Renal cortex interstitium (tissue), 11 donors: Measurements from ENCODE around the gene CHFR. TPM values are rescaled to one million over a fixed set of nuclear protein-coding genes. Genes with fewer than 3 reads are reported as not detected.
"Not testable (repeated sequence)": the region's sequence is repeated elsewhere in the genome, so short reads cannot be mapped to it uniquely, and the experiment has no call there.

Experiments used
- DNase-seq, 11 donors: peaks; one replicate each; pipeline ENCODE4 v3.0.0-alpha.2; 2013; ENCODE audit warnings: low read depth in 9 of 11, low spot score in 4 of 11; ENCODE audit errors: extremely low read depth in 1 of 11
- polyA plus RNA-seq, 3 donors: library from polyadenylated mRNA; unstranded; fragments of 120-200 nt; gene quantifications; one replicate each; pipeline ENCODE4 v1.2.1, GENCODE V29; 2013; ENCODE audit not compliant: insufficient read length in 3 of 3

The CHFR gene
- polyA plus RNA-seq, 3 donors = 21.6 to 28.0 (median 22.7) TPM

- DNase-seq = no peak
Measured at GRCh38 chr12:132848521-132848920, 38.9 kb downstream of the CHFR start.

- DNase-seq = no peak
Measured at GRCh38 chr12:132847363-132848356, 39.7 kb downstream of the CHFR start.

GRCh38 chr12:132844681-132845080 is 42.7 kb downstream of the CHFR start:
- not testable (repeated sequence) for DNase-seq

GRCh38 chr12:132842449-132843045 is 44.9 kb downstream of the CHFR start:
- no peak for DNase-seq

- no peak for DNase-seq
Measured at GRCh38 chr12:132841151-132841550, 46.3 kb downstream of the CHFR start.

- DNase-seq = no peak
Measured at GRCh38 chr12:132840536-132840935, 46.9 kb downstream of the CHFR start.

GRCh38 chr12:132839558-132840235 is 47.7 kb downstream of the CHFR start:
- DNase-seq = no peak

- DNase-seq = no peak
Measured at GRCh38 chr12:132838410-132839080, 48.9 kb downstream of the CHFR start.

- DNase-seq = no peak
Measured at GRCh38 chr12:132837693-132838409, 49.6 kb downstream of the CHFR start.

- DNase-seq = no peak
Measured at GRCh38 chr12:132836795-132837331, 50.5 kb downstream of the CHFR start.

GRCh38 chr12:132836230-132836629 is 51.2 kb downstream of the CHFR start:
- DNase-seq = not testable (repeated sequence)

GRCh38 chr12:132835076-132836025 is 52.1 kb downstream of the CHFR start:
- DNase-seq = no peak

- no peak for DNase-seq
Measured at GRCh38 chr12:132834181-132834711, 53.2 kb downstream of the CHFR start.

GRCh38 chr12:132833341-132833740 is 54.1 kb downstream of the CHFR start:
- DNase-seq = no peak

- no peak for DNase-seq
Measured at GRCh38 chr12:132831771-132832170, 55.6 kb downstream of the CHFR start.

GRCh38 chr12:132828706-132829534 is 58.5 kb downstream of the CHFR start, which contains the start of gene GOLGA3:
TSS of gene GOLGA3 (minus strand) at chr12:132828869. CDS start at chr12:132822128, 6,741 bp downstream.
- peak; percentile 85 to 93 (median 90) for DNase-seq
